Effector CD4-positive, alpha-beta T cell (primary cell): ENCODE data around the gene TYSND1.
"Not testable (repeated sequence)": the region's sequence is repeated elsewhere in the genome, so short reads cannot be mapped to it uniquely, and the experiment has no call there.

ENCODE experiments used
- DNase-seq: peaks from one replicate; pipeline ENCODE4 v3.0.0-alpha.2; 2020

The TYSND1 gene

DNA sequence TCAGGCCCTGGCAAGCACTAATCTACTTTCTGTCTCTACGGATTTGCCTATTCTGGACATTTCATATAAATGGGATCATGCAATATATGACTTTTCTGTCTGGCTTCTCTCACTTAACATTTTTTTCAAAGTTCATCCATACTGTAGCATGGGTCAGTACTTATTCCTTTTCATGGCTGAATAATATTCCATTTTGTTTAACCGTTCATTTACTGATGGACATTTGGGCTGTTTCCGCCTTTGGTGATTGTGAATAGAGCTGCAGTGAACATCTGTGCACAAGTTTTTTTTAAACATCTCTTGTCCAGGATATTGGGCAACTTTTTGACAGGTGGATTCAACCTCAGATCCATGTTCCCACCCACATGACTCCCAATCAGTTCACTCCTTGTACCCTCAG lies 44.8 kb downstream of the TYSND1 start:
- no peak for DNase-seq

GRCh38 chr10:70101068-70101562 lies 45.4 kb downstream of the TYSND1 start:
- DNase-seq: not testable (repeated sequence)

- DNase-seq: no peak
Measured at GRCh38 chr10:70098271-70098670, 48.2 kb downstream of the TYSND1 start.

GRCh38 chr10:70097459-70097858 lies 49.0 kb downstream of the TYSND1 start:
- DNase-seq: no peak

DNA sequence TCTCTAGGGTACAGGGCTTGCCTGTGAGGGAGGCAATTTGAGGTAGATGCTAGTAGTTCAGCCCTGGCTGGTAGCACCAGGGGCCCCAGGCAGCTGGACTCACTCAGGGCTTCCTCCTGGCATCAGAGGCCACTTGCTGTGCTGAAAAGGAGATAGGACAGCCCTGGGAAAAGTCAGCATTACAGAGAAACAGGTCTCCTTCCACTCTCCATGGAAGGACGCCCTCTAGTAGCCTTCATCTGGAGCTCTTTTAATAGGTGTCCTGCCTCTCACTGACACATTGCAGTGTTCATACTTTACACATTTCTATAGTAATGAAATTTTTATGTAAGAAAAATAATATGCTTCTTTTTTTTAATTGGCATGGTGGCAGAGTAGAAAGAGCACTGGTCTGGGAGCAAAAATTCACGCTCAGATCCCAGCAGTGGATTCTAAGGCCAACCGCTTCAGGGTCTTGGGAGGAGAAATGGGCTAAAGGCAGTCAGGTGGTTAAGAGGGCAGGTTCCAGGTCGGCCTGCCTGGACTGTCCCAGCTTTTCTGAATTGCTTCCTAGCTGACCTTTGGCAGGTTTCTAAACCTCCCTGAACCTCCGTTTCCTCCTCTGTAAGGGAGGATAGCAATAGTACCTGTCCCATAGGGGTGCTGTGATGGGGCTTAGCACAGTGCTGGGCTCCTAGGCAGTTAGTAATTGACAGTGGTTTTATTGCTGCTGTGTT lies 49.6 kb downstream of the TYSND1 start:
- no peak for DNase-seq

DNA sequence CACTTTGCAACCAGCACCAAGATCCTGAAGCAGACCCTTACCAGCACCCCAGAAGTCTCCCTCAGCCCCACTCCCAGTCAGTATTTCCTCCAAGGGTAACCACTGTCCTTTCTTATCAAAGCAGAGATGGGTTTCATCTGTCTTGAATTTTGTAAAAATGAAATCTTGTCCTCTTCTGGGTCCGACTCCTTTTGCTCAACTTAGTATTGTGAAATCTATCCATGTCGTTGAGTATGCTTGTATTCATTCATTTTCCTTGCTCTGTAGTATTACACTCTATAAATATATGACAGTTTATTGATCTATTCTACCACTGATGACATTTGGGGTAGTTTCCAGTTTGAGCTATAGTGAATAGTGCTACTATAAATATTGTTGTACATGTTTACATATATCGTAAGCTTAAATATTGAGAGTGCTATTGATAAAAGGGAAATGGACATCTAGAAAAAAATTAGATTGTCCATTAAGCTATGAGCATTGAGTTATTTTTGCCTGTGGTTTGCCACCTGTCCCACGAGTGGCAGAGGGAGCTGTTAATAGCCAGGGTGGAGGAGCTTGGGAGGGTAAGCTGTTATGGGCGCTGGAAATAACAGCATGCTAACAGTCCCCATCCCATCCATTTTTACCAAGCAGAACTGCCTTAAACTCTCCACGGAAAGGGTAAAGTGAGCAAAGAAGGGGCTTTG lies 50.3 kb downstream of the TYSND1 start:
- DNase-seq: no peak

- no peak for DNase-seq
Measured at GRCh38 chr10:70094250-70094649, 52.2 kb downstream of the TYSND1 start.

GRCh38 chr10:70093335-70093944 lies 53.1 kb downstream of the TYSND1 start:
- DNase-seq: no peak

DNA sequence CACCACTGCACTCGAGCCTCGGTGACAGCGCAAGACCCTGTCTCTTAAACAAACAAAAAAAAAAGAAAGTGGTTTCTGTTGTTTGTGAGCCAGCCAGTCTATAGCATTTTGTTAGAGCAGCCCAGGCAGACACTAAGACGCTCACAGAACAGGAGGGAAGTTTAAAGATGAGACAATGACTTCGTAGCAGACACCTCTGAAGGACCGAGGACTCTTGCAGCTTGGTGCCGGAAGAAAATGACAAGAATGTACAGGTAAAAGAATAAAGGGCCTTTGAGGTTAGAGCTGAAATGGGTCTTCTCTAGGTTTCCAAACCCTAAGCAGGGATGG lies 54.1 kb downstream of the TYSND1 start:
- no peak for DNase-seq

DNA sequence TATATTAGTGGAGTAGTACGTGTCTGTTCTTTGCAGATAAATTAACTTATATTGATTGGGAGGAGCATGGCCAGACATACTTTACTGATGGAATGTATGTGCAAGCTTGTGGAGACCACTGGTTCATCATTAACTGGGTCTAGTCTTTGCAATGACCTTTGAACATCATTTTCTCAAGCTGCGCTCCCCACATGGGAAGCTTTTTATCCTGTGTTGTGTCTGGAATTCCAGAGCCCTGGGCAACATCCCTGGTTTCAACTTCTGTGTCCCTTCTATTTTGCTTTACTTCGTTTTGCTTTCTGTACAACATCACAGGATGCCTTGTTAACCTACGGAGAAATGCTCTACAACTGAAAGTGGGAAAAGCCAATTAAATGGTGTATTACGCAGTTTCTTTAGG lies 55.5 kb downstream of the TYSND1 start:
- no peak for DNase-seq

GRCh38 chr10:70090013-70090412 lies 56.5 kb downstream of the TYSND1 start:
- DNase-seq: no peak

DNA sequence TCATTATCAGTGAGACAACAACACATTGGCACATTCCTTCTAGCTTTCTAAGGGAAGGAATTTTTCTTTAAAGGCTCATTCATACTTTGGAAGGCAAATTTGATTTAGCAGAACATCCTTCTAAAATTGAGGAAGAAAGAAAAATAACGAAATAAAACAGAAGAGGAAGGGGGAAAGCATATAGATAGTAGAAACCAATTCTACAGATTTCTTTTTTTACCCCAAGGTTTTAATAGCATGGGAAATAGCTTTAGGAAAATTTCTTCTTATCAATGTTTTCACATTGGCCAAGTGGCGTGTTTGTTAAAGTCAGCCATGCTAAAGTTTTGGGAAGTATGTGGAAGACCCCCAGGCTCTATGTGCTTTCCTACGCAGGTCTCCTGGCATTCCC lies 58.2 kb downstream of the TYSND1 start:
- DNase-seq: no peak
